AG04450 (cell line): ENCODE results near the gene ARPC1A. TPM values are rescaled to one million over a fixed set of nuclear protein-coding genes. Genes with fewer than 3 reads are reported as not detected.
"Not testable (repeated sequence)": the region's sequence is repeated elsewhere in the genome, so short reads cannot be mapped to it uniquely, and the experiment has no call there.

Experiments
- CTCF ChIA-PET: fragments of 300-600, 350-600 bp; formaldehyde crosslinking; extraction: SDS; loops from one replicate; lab custom pipeline; 2022; ENCODE audit warnings: antibody characterized with exemption, inconsistent platforms; lab: Charles Lee
- POLR2A ChIA-PET: fragments of 350-600 bp; formaldehyde crosslinking; extraction: SDS; loops from one replicate; lab custom pipeline; 2021; ENCODE audit warnings: antibody characterized with exemption, inconsistent platforms; lab: Yijun Ruan, JAX
- DNase-seq: peaks from one replicate; pipeline ENCODE4 v3.0.0-alpha.2; 2011; ENCODE audit warnings: low read depth, low spot score
- H3K27ac ChIP-seq: one replicate; pipeline ENCODE4 v1.5.1; 2012; ENCODE audit warnings: low read depth, low read length, control low read depth
- H3K27me3 ChIP-seq: one replicate; pipeline ENCODE4 v1.6.0; 2012; ENCODE audit warnings: low read length; ENCODE audit not compliant: control insufficient read depth, insufficient read depth
- H3K4me3 ChIP-seq: 2 replicates; pipeline ENCODE4 v1.5.1; 2011; ENCODE audit warnings: mild to moderate bottlenecking, low read depth, low read length, control low read depth
- H3K9me3 ChIP-seq: 2 replicates; pipeline ENCODE4 v1.5.1; 2012; ENCODE audit warnings: low read length; ENCODE audit not compliant: control insufficient read depth, insufficient read depth
- CTCF ChIP-seq: IDR thresholded peaks from 2 replicates; pipeline ENCODE4 v1.5.1; 2011; ENCODE audit warnings: low read depth, low read length, control low read depth, inconsistent platforms
- polyA plus RNA-seq: library from polyadenylated mRNA; depleted of rRNA; stranded (reverse); fragments of >200 nt; gene quantifications from 2 replicates; pipeline ENCODE4 v1.2.3, GENCODE V29; 2011

The ARPC1A gene
- polyA plus RNA-seq, 1 experiment = 259 TPM

GRCh38 chr7:99324559-99324958, 1.1 kb upstream of the ARPC1A start:
- CTCF ChIA-PET = interaction anchor here (1.9 kb wide), 1 partner anchor 11 kb away, joined by 8 read pairs; no protein-coding TSS in a partner anchor
- no peak for TF ChIP-seq CTCF
- Histone ChIP-seq H3K27ac (no peak overlapping the region), H3K27me3 (no peaks in the 10 kb centered on the region), H3K9me3 (no peaks in the 10 kb centered on the region), H3K4me3 (peak overlapping the region; percentile 97)
- POLR2A ChIA-PET = no interaction called here
- no peak for DNase-seq

- CTCF ChIA-PET = interaction anchor here (1.1 to 1.9 kb wide), 2 partner anchors 12 to 234 kb away, joined by 4 to 8 read pairs; no protein-coding TSS in a partner anchor
- Histone ChIP-seq H3K4me3 (peak overlapping the region; percentile 97), H3K9me3 (no peaks in the 10 kb centered on the region), H3K27ac (peak overlapping the region; percentile 11), H3K27me3 (no peaks in the 10 kb centered on the region)
- TF ChIP-seq CTCF = no peak
- POLR2A ChIA-PET = interaction anchor here (0.6 to 1.2 kb wide), 2 partner anchors 83 to 91 kb away, joined by 3 to 6 read pairs; partner anchors contain the start of genes BUD31 and PDAP1
- DNase-seq = no peak
Observed at GRCh38 chr7:99325001-99325493, 651 bp upstream of the ARPC1A start.

GRCh38 chr7:99326408-99326782, 697 bp downstream of the ARPC1A start:
- Histone ChIP-seq H3K4me3 (peak overlapping the region; percentile 97), H3K27ac (peak overlapping the region; percentile 47), H3K9me3 (no peaks in the 10 kb centered on the region), H3K27me3 (no peaks in the 10 kb centered on the region)
- no peak for DNase-seq
- POLR2A ChIA-PET = no interaction called here
- CTCF ChIA-PET = interaction anchor here (1.0 to 1.6 kb wide), 2 partner anchors 13 to 290 kb away, joined by 4 to 10 read pairs; no protein-coding TSS in a partner anchor
- TF ChIP-seq CTCF = no peak

GRCh38 chr7:99330314-99330961, 4.7 kb downstream of the ARPC1A start:
- CTCF ChIA-PET = interaction anchor here (0.5 to 1.2 kb wide), 3 partner anchors 30 to 290 kb away, joined by 3 to 9 read pairs (median 3); no protein-coding TSS in a partner anchor
- POLR2A ChIA-PET = interaction anchor here (1.1 kb wide), 1 partner anchor 14 kb away, joined by 3 read pairs; no protein-coding TSS in a partner anchor
- H3K27me3 ChIP-seq, H3K9me3 ChIP-seq: not testable (repeated sequence)
- peak; percentile 61 for DNase-seq
- H3K27ac ChIP-seq = peak overlapping the region; percentile 90
- H3K4me3 ChIP-seq = 0 out of 2 replicates have a peak overlapping the region, but pooled peaks have one; percentile 22

- H3K27ac ChIP-seq = peak overlapping the region; percentile 90
- H3K27me3 ChIP-seq = no peaks in the 10 kb centered on the region
- no peak for DNase-seq
- no peak for TF ChIP-seq CTCF
- no peaks in the 10 kb centered on the region for H3K9me3 ChIP-seq
- H3K4me3 ChIP-seq = no peak overlapping the region
- CTCF ChIA-PET = no interaction called here
- POLR2A ChIA-PET = interaction anchor here (0.6 kb wide), 2 partner anchors 14 to 17 kb away, joined by 4 to 9 read pairs; no protein-coding TSS in a partner anchor
Observed at GRCh38 chr7:99331002-99331401, 5.3 kb downstream of the ARPC1A start.
